ENCODE measurements around the gene MGST2. TPM values are rescaled to one million over a fixed set of nuclear protein-coding genes. Genes with fewer than 3 reads are reported as not detected.

Gene MGST2
- total RNA-seq, 1 donor from 2014 or later: 17.6 TPM

- no peak overlapping the region for H3K9ac ChIP-seq (ENCODE audit: low read length)
- Mint-ChIP-seq H3K9me3 (ENCODE audit: unreplicated experiment) (no peaks in the 10 kb centered on the region), H3K36me3 (ENCODE audit: low read depth, unreplicated experiment) (no peaks in the 10 kb centered on the region), H3K4me3 (ENCODE audit: unreplicated experiment) (no peak overlapping the region), H3K4me1 (ENCODE audit: low read depth, unreplicated experiment) (peaks cover 14% of the 10 kb centered on the region), H3K27me3 (ENCODE audit: low read depth, unreplicated experiment) (no peaks in the 10 kb centered on the region), H3K27ac (ENCODE audit: unreplicated experiment) (no peak overlapping the region)
- no peak overlapping the region for H3K4me3 ChIP-seq (ENCODE audit: insufficient read depth, low read depth, low read length)
- no peak overlapping the region for H3K4me2 ChIP-seq (ENCODE audit: low read length)
- FAIRE-seq (no peak), DNase-seq (ENCODE audit: low read depth) (no peak)
- H4K20me1 ChIP-seq (ENCODE audit: insufficient read depth, low read length): no peaks in the 10 kb centered on the region
- no peaks in the 10 kb centered on the region for H3K27me3 ChIP-seq (ENCODE audit: insufficient read depth, low read length)
- peaks cover 12% of the 10 kb centered on the region for H3K4me1 ChIP-seq (ENCODE audit: insufficient read depth, low read length)
- TF ChIP-seq CTCF (IDR thresholded peaks at IDR 0.05; ENCODE audit: insufficient read depth, low read depth, low read length): no peak
- no peak for TF ChIP-seq EZH2 (IDR thresholded peaks at IDR 0.05; ENCODE audit: insufficient read depth, low read length)
- H3K79me2 ChIP-seq (ENCODE audit: insufficient read depth, low read length): no peaks in the 10 kb centered on the region
- no peak overlapping the region for H2AFZ ChIP-seq (ENCODE audit: low read depth, low read length)
- H3K27ac ChIP-seq (ENCODE audit: low read depth, low read length): no peak overlapping the region
- H3K36me3 ChIP-seq (ENCODE audit: insufficient read depth, low read length): no peaks in the 10 kb centered on the region
- H3K9me3 ChIP-seq (ENCODE audit: insufficient read depth, low read depth, low read length): no peaks in the 10 kb centered on the region
Observed at GRCh38 chr4:139743027-139743426, 77.4 kb downstream of the MGST2 start.

- H3K79me2 ChIP-seq (ENCODE audit: insufficient read depth, low read length): no peaks in the 10 kb centered on the region
- H3K4me1 ChIP-seq (ENCODE audit: insufficient read depth, low read length): peaks cover 12% of the 10 kb centered on the region
- Mint-ChIP-seq H3K4me1 (ENCODE audit: low read depth, unreplicated experiment) (peaks cover 14% of the 10 kb centered on the region), H3K27ac (ENCODE audit: unreplicated experiment) (no peak overlapping the region), H3K9me3 (ENCODE audit: unreplicated experiment) (no peaks in the 10 kb centered on the region), H3K36me3 (ENCODE audit: low read depth, unreplicated experiment) (no peaks in the 10 kb centered on the region), H3K27me3 (ENCODE audit: low read depth, unreplicated experiment) (no peaks in the 10 kb centered on the region), H3K4me3 (ENCODE audit: unreplicated experiment) (no peak overlapping the region)
- DNase-seq (ENCODE audit: low read depth) (no peak), FAIRE-seq (no peak)
- H3K4me2 ChIP-seq (ENCODE audit: low read length): no peak overlapping the region
- H2AFZ ChIP-seq (ENCODE audit: low read depth, low read length): no peak overlapping the region
- no peaks in the 10 kb centered on the region for H4K20me1 ChIP-seq (ENCODE audit: insufficient read depth, low read length)
- no peak for TF ChIP-seq CTCF (IDR thresholded peaks at IDR 0.05; ENCODE audit: insufficient read depth, low read depth, low read length)
- TF ChIP-seq EZH2 (IDR thresholded peaks at IDR 0.05; ENCODE audit: insufficient read depth, low read length): no peak
- H3K9me3 ChIP-seq (ENCODE audit: insufficient read depth, low read depth, low read length): no peaks in the 10 kb centered on the region
- no peak overlapping the region for H3K27ac ChIP-seq (ENCODE audit: low read depth, low read length)
- no peak overlapping the region for H3K4me3 ChIP-seq (ENCODE audit: insufficient read depth, low read depth, low read length)
- no peak overlapping the region for H3K9ac ChIP-seq (ENCODE audit: low read length)
- H3K27me3 ChIP-seq (ENCODE audit: insufficient read depth, low read length): no peaks in the 10 kb centered on the region
- no peaks in the 10 kb centered on the region for H3K36me3 ChIP-seq (ENCODE audit: insufficient read depth, low read length)
Observed at GRCh38 chr4:139744232-139744631, 78.6 kb downstream of the MGST2 start.

GRCh38 chr4:139745111-139745639 lies 79.6 kb downstream of the MGST2 start:
- Histone ChIP-seq H3K36me3 (ENCODE audit: insufficient read depth, low read length) (no peaks in the 10 kb centered on the region), H3K9me3 (ENCODE audit: insufficient read depth, low read depth, low read length) (no peaks in the 10 kb centered on the region), H3K27me3 (ENCODE audit: insufficient read depth, low read length) (no peaks in the 10 kb centered on the region), H3K4me3 (ENCODE audit: insufficient read depth, low read depth, low read length) (no peak overlapping the region), H3K4me2 (ENCODE audit: low read length) (no peak overlapping the region), H4K20me1 (ENCODE audit: insufficient read depth, low read length) (no peaks in the 10 kb centered on the region), H3K27ac (ENCODE audit: low read depth, low read length) (no peak overlapping the region), H3K9ac (ENCODE audit: low read length) (no peak overlapping the region), H2AFZ (ENCODE audit: low read depth, low read length) (no peak overlapping the region), H3K79me2 (ENCODE audit: insufficient read depth, low read length) (no peaks in the 10 kb centered on the region), H3K4me1 (ENCODE audit: insufficient read depth, low read length) (peaks cover 9% of the 10 kb centered on the region)
- TF ChIP-seq EZH2 (IDR thresholded peaks at IDR 0.05; ENCODE audit: insufficient read depth, low read length): no peak
- TF ChIP-seq CTCF (IDR thresholded peaks at IDR 0.05; ENCODE audit: insufficient read depth, low read depth, low read length): no peak
- H3K36me3 Mint-ChIP-seq (ENCODE audit: low read depth, unreplicated experiment): no peaks in the 10 kb centered on the region
- no peaks in the 10 kb centered on the region for H3K9me3 Mint-ChIP-seq (ENCODE audit: unreplicated experiment)
- H3K4me3 Mint-ChIP-seq (ENCODE audit: unreplicated experiment): no peak overlapping the region
- DNase-seq (ENCODE audit: low read depth): no peak
- no peaks in the 10 kb centered on the region for H3K27me3 Mint-ChIP-seq (ENCODE audit: low read depth, unreplicated experiment)
- no peak overlapping the region for H3K27ac Mint-ChIP-seq (ENCODE audit: unreplicated experiment)
- FAIRE-seq: no peak
- peaks cover 13% of the 10 kb centered on the region for H3K4me1 Mint-ChIP-seq (ENCODE audit: low read depth, unreplicated experiment)
